Ovary (tissue), 9 donors: ENCODE measurements around the gene TMED7. TPM values are rescaled to one million over a fixed set of nuclear protein-coding genes. Genes with fewer than 3 reads are reported as not detected.

ENCODE experiments used
- DNase-seq, 5 donors: peaks; one replicate each; pipeline ENCODE4 v3.0.0-alpha.2; 2019 to 2020
- H3K27ac ChIP-seq, 2 donors: fragments of 200-600 bp; one replicate each; pipeline versions ENCODE4 v1.5.1 to v1.8.0; 2019 to 2022
- H3K27me3 ChIP-seq: fragments of 200-600 bp; one replicate; pipeline ENCODE4 v1.8.0; 2022
- H3K36me3 ChIP-seq: fragments of 200-600 bp; sonication (generic); one replicate; pipeline ENCODE4 v1.5.1; 2019
- H3K4me1 ChIP-seq: one replicate; pipeline ENCODE4 v1.8.1; 2013; ENCODE audit warnings: mild to moderate bottlenecking, moderate library complexity; ENCODE audit not compliant: insufficient read depth
- H3K4me3 ChIP-seq: fragments of 200-600 bp; sonication (generic); one replicate; pipeline ENCODE4 v1.5.1; 2017
- H3K9me3 ChIP-seq, 2 donors: fragments of 200-600 bp in 1 of 2; sonication (generic) in 1 of 2; one replicate each; pipeline versions ENCODE4 v1.5.1 to v1.8.1; 2013 to 2019; ENCODE audit warnings: mild to moderate bottlenecking in 1 of 2, moderate library complexity in 1 of 2
- CTCF ChIP-seq, 3 donors: fragments of 450-650 bp in 2 of 3; fragments of 200-600 bp in 1 of 3; IDR thresholded peaks; one replicate each; pipeline versions ENCODE4 v1.5.1 to v1.8.0; 2016 to 2022; ENCODE audit warnings: antibody characterized with exemption in 3 of 3, mild to moderate bottlenecking in 1 of 3
- EP300 ChIP-seq: sonication (generic); formaldehyde crosslinking; IDR thresholded peaks from one replicate; pipeline ENCODE4 v1.6.1; 2017; ENCODE audit warnings: antibody characterized with exemption
- POLR2A ChIP-seq: fragments of 450-650 bp; IDR thresholded peaks from one replicate; pipeline ENCODE4 v1.6.1; 2017; ENCODE audit warnings: antibody characterized with exemption, mild to moderate bottlenecking, moderate library complexity
- WGBS, 3 donors: extraction: QIAGEN DNeasy Blood & Tissue Kit in 1 of 3; methylation state at CpG; one replicate each; pipeline versions ENCODE4 v1.1.5 to v1.1.7; 2013 to 2017; 5-methylcytosine and 5-hydroxymethylcytosine counted together
- intact Hi-C, 4 donors: fragments of 100-400 bp; cut with DNase I; formaldehyde crosslinking; loops; one replicate each; pipeline versions ENCODE4 v1.11.0 to v1.15.1; 2022 to 2023
- polyA plus RNA-seq, 2 donors: library from polyadenylated mRNA; stranded (reverse); fragments of 200-250 nt in 1 of 2; fragments of 350-450 nt in 1 of 2; fragmentation: Illumina TruSeq in 1 of 2; extraction: RNeasy Lipid Tissue Mini Kit (QIAGEN cat#74804) in 1 of 2; gene quantifications; one replicate each; pipeline ENCODE4 v1.2.3, GENCODE V29; 2013 to 2014
- total RNA-seq, 7 donors: library from RNA; depleted of rRNA in 2 of 7; stranded (reverse); fragments of >200 nt in 2 of 7; fragmentation: NEBNext Ultra II Directional in 3 of 7; extraction: Animal tissue kit (Norgen Biotek cat#: 25700) in 3 of 7; gene quantifications; one replicate each; pipeline versions ENCODE4 v1.1.0 to v1.2.4, GENCODE V29; 2016 to 2023
- donor health status: DM: no; HTN: no; CAD: no; lungs with moderate emphysema.
- donor health status: DM: no; HTN: no; CAD: no.
- donor health status: Bipolar disorder and iron deficiency.
- donor health status: DM: yes; HTN: yes; CAD: no.
- donor health status: DM: no; HTN: no; CAD: no.
- donor health status: DM: yes; HTN: yes; CAD: no.

Gene TMED7
- total and polyA plus RNA-seq, 9 donors = 28.0 to 84.2 (median 68.2) TPM

GRCh38 chr5:115623658-115624057 lies 2.2 kb downstream of the TMED7 start:
- Histone ChIP-seq H3K4me3 (no peak overlapping the region), H3K36me3 (no peaks in the 10 kb centered on the region), H3K4me1 (peaks cover 7% of the 10 kb centered on the region), H3K9me3 (no peaks in the 10 kb centered on the region), H3K27me3 (no peaks in the 10 kb centered on the region), H3K27ac (no peak overlapping the region)
- intact Hi-C loops = loop anchor here in 1 of 4 donors (10.0 kb wide), 1 partner anchor 461 kb away; the partner anchor contains the start of gene COMMD10
- 30 to 41% (median 33%) methylated on average over 5 of the region's 5 CpGs for WGBS, 3 donors
- no peak for DNase-seq
- no peak for TF ChIP-seq CTCF (IDR thresholded peaks at IDR 0.05)
- no peak for TF ChIP-seq EP300
- no peak for TF ChIP-seq POLR2A

- H3K9me3 ChIP-seq = no peaks in the 10 kb centered on the region
- no peak overlapping the region for H3K27ac ChIP-seq
- no peak for DNase-seq
- H3K27me3 ChIP-seq = no peaks in the 10 kb centered on the region
- intact Hi-C loops = loop anchor here in 1 of 4 donors (10.0 kb wide), 1 partner anchor 463 kb away; the partner anchor contains the start of gene COMMD10
- H3K36me3 ChIP-seq = no peaks in the 10 kb centered on the region
- WGBS, 3 donors = 56 to 64% (median 61%) methylated on average over 4 of the region's 4 CpGs
- H3K4me3 ChIP-seq = no peak overlapping the region
- no peak for TF ChIP-seq POLR2A
- TF ChIP-seq CTCF (IDR thresholded peaks at IDR 0.05) = no peak
- no peak for TF ChIP-seq EP300
- H3K4me1 ChIP-seq = peaks cover 7% of the 10 kb centered on the region
These were observed 4.4 kb downstream of the TMED7 start for GRCh38 chr5:115621365-115621900.

- WGBS, 3 donors = 1 to 69% (median 61%) methylated on average over 1 of the region's 1 CpG
- no peaks in the 10 kb centered on the region for H3K9me3 ChIP-seq
- intact Hi-C loops = no loop called here
- H3K27me3 ChIP-seq = no peaks in the 10 kb centered on the region
- no peak overlapping the region for H3K4me3 ChIP-seq
- no peaks in the 10 kb centered on the region for H3K36me3 ChIP-seq
- H3K27ac ChIP-seq = no peak overlapping the region
- no peak for DNase-seq
- no peaks in the 10 kb centered on the region for H3K4me1 ChIP-seq
- TF ChIP-seq EP300 = no peak
These were observed 8.9 kb downstream of the TMED7 start for GRCh38 chr5:115616892-115617291.

- Histone ChIP-seq H3K4me3 (no peak overlapping the region), H3K36me3 (no peaks in the 10 kb centered on the region), H3K9me3 (no peaks in the 10 kb centered on the region), H3K27ac (no peak overlapping the region), H3K4me1 (no peaks in the 10 kb centered on the region), H3K27me3 (no peaks in the 10 kb centered on the region)
- intact Hi-C loops = no loop called here
- TF ChIP-seq CTCF (IDR thresholded peaks at IDR 0.05) (no peak), POLR2A (no peak), EP300 (no peak)
- DNase-seq = no peak
These were observed 9.4 kb downstream of the TMED7 start for GRCh38 chr5:115616472-115616871.

- intact Hi-C loops = no loop called here
- no peaks in the 10 kb centered on the region for H3K4me1 ChIP-seq
- no peaks in the 10 kb centered on the region for H3K36me3 ChIP-seq
- H3K9me3 ChIP-seq = no peaks in the 10 kb centered on the region
- no peak overlapping the region for H3K4me3 ChIP-seq
- H3K27me3 ChIP-seq = no peaks in the 10 kb centered on the region
- 93 to 98% (median 95%) methylated on average over 5 of the region's 5 CpGs for WGBS, 3 donors
- DNase-seq = no peak
- no peak for TF ChIP-seq EP300
- no peak for TF ChIP-seq POLR2A
- no peak for TF ChIP-seq CTCF (IDR thresholded peaks at IDR 0.05)
- H3K27ac ChIP-seq = no peak overlapping the region
These were observed 14.0 kb downstream of the TMED7 start for GRCh38 chr5:115611873-115612272.
